Spleen (tissue), 11 donors: Measurements from ENCODE around the gene IMP4. TPM values are rescaled to one million over a fixed set of nuclear protein-coding genes. Genes with fewer than 3 reads are reported as not detected.

Source experiments
- DNase-seq: peaks from one replicate; pipeline ENCODE4 v3.0.0-alpha.2; 2020
- H3K27ac ChIP-seq, 8 donors: fragments of 200-600 bp; sonication (generic) in 7 of 8; 1 replicate in 4 of 8; 2 replicates in 4 of 8; pipeline versions ENCODE4 v1.5.0 to v1.8.0; 2016 to 2021; ENCODE audit warnings: inconsistent platforms in 4 of 8, mild to moderate bottlenecking in 4 of 8, moderate library complexity in 1 of 8
- H3K27me3 ChIP-seq, 7 donors: fragments of 200-600 bp; sonication (generic) in 6 of 7; replicated peaks in 1 of 7; 1 replicate in 4 of 7; 2 replicates in 3 of 7; pipeline versions ENCODE4 v1.5.0 to v1.8.0; 2016 to 2021; ENCODE audit warnings: inconsistent platforms in 3 of 7, mild to moderate bottlenecking in 1 of 7
- H3K36me3 ChIP-seq, 6 donors: fragments of 200-600 bp; sonication (generic) in 5 of 6; 1 replicate in 4 of 6; 2 replicates in 2 of 6; pipeline versions ENCODE4 v1.5.0 to v1.8.0; 2016 to 2021; ENCODE audit warnings: inconsistent platforms in 2 of 6
- H3K4me1 ChIP-seq, 6 donors: fragments of 200-600 bp; sonication (generic) in 5 of 6; 1 replicate in 3 of 6; 2 replicates in 3 of 6; pipeline versions ENCODE4 v1.5.0 to v1.8.0; 2016 to 2021; ENCODE audit warnings: inconsistent platforms in 3 of 6
- H3K4me3 ChIP-seq, 8 donors: fragments of 200-600 bp; sonication (generic) in 7 of 8; 1 replicate in 4 of 8; 2 replicates in 4 of 8; pipeline versions ENCODE4 v1.5.0 to v1.8.0; 2016 to 2021; ENCODE audit warnings: inconsistent platforms in 4 of 8, mild to moderate bottlenecking in 4 of 8, moderate library complexity in 2 of 8
- H3K9me3 ChIP-seq, 8 donors: fragments of 200-600 bp; sonication (generic) in 7 of 8; 1 replicate in 4 of 8; 2 replicates in 4 of 8; pipeline versions ENCODE4 v1.5.0 to v1.8.0; 2016 to 2021; ENCODE audit warnings: inconsistent platforms in 4 of 8
- POLR2A ChIP-seq, 3 donors: fragments of 450-650 bp; IDR thresholded peaks; one replicate each; pipeline ENCODE4 v1.5.1; 2017; ENCODE audit warnings: antibody characterized with exemption in 3 of 3, mild to moderate bottlenecking in 1 of 3
- POLR2AphosphoS5 ChIP-seq, 3 donors: sonication (generic); formaldehyde crosslinking; IDR thresholded peaks; one replicate each; pipeline ENCODE4 v1.5.1; 2017; ENCODE audit warnings: antibody characterized with exemption in 3 of 3
- WGBS, 5 donors: extraction: QIAGEN DNeasy Blood & Tissue Kit in 3 of 5; methylation state at CpG; one replicate each; pipeline versions ENCODE4 v1.1.5 to v1.1.7; 2013 to 2018; 5-methylcytosine and 5-hydroxymethylcytosine counted together
- intact Hi-C: fragments of 100-400 bp; cut with DNase I; formaldehyde crosslinking; loops from one replicate; pipeline ENCODE4 v1.15.0; 2023; ENCODE audit warnings: low total_unique reads
- polyA plus RNA-seq, 3 donors: library from polyadenylated mRNA; stranded (reverse); fragments of 200-250 nt; gene quantifications; one replicate each; pipeline ENCODE4 v1.2.1, GENCODE V29; 2013
- total RNA-seq, 7 donors: library from RNA; depleted of rRNA in 3 of 7; stranded (reverse); fragments of >200 nt in 3 of 7; fragmentation: NEBNext Ultra II Directional in 4 of 7; extraction: Animal tissue kit (Norgen Biotek cat#: 25700) in 4 of 7; gene quantifications; one replicate each; pipeline versions ENCODE4 v1.1.0 to v1.2.1, GENCODE V29; 2016 to 2021
- TF ChIP-seq, protein P1 (sequence below), 11 experiments: fragments of 200-600 bp in 7 of 11; fragments of 450-650 bp in 4 of 11; sonication (generic) in 4 of 11; IDR thresholded peaks in 8 of 11; conservative IDR thresholded peaks in 3 of 11; 1 replicate in 7 of 11; 2 replicates in 4 of 11; pipeline versions ENCODE4 v1.4.0 to v1.8.0; 2016 to 2021; ENCODE audit warnings: antibody characterized with exemption in 11 of 11, inconsistent platforms in 4 of 11, mild to moderate bottlenecking in 1 of 11
- donor health status: healthy with polysubstance abuse.
- donor health status: DM: no; HTN: no; CAD: no; lungs with moderate emphysema.
- donor health status: DM: no; HTN: no; CAD: no.
- donor health status: Bipolar disorder and iron deficiency.
- donor health status: healthy.
- donor health status: DM: no; HTN: no; CAD: no.
- donor health status: DM: yes; HTN: yes; CAD: no.

The IMP4 gene
- total and polyA plus RNA-seq, 10 donors = 50.2 to 85.0 (median 66.7) TPM

DNA sequence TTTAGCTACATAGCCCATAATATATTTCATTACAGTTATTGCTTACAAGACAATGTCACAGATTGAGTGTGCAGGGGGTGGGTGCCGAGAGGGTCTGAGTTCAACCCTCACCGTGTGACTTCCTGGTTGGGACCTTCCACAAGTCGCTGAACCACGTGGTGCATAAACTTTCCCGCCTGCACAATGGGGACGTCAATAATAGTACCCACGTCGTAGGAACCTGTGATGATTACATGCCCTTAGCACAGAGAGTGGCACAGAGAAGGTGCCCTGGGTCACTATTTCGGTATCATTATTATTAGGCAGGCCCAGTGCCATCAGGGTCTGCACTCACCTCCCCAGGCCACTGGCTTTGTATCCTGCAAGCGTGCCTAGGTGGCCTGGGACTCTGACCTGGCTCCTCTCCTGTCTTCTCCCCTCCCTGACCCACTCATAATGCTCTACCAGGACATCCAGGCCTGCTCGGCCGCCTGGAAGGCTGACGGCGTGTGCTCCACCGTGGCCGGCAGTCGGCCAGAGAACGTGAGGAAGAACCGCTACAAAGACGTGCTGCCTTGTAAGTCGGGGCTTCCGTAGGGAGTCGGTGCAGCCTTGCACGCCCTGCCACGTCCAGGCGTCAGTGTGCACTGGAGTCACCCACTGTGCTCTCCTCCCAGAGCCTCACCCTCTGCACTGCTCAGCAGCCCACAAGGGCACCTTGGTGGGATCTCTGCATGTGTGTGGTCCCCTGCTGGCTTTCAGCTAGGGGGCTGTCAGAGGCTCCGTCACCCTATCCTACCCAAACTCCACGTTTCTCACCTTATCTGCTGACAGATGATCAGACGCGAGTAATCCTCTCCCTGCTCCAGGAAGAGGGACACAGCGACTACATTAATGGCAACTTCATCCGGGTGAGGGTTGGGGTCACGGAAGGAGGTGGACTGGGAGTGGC, 16.0 kb downstream of the IMP4 start:
- Histone ChIP-seq H3K27me3 (no peaks in the 10 kb centered on the region), H3K27ac (no peak overlapping the region), H3K36me3 (peaks cover 0 to 11% (median 0%) of the 10 kb centered on the region in 6 donors), H3K4me3 (no peak overlapping the region), H3K9me3 (no peaks in the 10 kb centered on the region), H3K4me1 (peaks cover 0 to 32% (median 25%) of the 10 kb centered on the region in 6 donors)
- TF ChIP-seq, protein P1, sequence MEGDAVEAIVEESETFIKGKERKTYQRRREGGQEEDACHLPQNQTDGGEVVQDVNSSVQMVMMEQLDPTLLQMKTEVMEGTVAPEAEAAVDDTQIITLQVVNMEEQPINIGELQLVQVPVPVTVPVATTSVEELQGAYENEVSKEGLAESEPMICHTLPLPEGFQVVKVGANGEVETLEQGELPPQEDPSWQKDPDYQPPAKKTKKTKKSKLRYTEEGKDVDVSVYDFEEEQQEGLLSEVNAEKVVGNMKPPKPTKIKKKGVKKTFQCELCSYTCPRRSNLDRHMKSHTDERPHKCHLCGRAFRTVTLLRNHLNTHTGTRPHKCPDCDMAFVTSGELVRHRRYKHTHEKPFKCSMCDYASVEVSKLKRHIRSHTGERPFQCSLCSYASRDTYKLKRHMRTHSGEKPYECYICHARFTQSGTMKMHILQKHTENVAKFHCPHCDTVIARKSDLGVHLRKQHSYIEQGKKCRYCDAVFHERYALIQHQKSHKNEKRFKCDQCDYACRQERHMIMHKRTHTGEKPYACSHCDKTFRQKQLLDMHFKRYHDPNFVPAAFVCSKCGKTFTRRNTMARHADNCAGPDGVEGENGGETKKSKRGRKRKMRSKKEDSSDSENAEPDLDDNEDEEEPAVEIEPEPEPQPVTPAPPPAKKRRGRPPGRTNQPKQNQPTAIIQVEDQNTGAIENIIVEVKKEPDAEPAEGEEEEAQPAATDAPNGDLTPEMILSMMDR (IDR thresholded peaks at IDR 0.05 in 8 of 11, conservative IDR thresholded peaks at IDR 0.05 in 3 of 11) = no peak
- no peak for TF ChIP-seq POLR2AphosphoS5 (IDR thresholded peaks at IDR 0.05)
- intact Hi-C loops = no loop called here
- DNase-seq = no peak
- 94 to 96% (median 95%) methylated on average over 29 to 33 of the region's 33 CpGs for WGBS, 5 donors

GRCh38 chr2:130359466-130359865, 16.8 kb downstream of the IMP4 start:
- Histone ChIP-seq H3K4me1 (peaks cover 0 to 25% (median 21%) of the 10 kb centered on the region in 6 donors), H3K4me3 (no peak overlapping the region), H3K27me3 (no peaks in the 10 kb centered on the region), H3K9me3 (no peaks in the 10 kb centered on the region), H3K36me3 (peaks cover 0 to 17% (median 0%) of the 10 kb centered on the region in 6 donors), H3K27ac (no peak overlapping the region)
- DNase-seq = no peak
- TF ChIP-seq POLR2AphosphoS5 (IDR thresholded peaks at IDR 0.05) = no peak
- no peak for TF ChIP-seq POLR2A (IDR thresholded peaks at IDR 0.05)
- TF ChIP-seq, protein P1 (IDR thresholded peaks at IDR 0.05 in 8 of 11, conservative IDR thresholded peaks at IDR 0.05 in 3 of 11) = no peak
- intact Hi-C loops = no loop called here
- 76 to 88% (median 77%) methylated on average over 5 of the region's 5 CpGs for WGBS, 5 donors

DNA sequence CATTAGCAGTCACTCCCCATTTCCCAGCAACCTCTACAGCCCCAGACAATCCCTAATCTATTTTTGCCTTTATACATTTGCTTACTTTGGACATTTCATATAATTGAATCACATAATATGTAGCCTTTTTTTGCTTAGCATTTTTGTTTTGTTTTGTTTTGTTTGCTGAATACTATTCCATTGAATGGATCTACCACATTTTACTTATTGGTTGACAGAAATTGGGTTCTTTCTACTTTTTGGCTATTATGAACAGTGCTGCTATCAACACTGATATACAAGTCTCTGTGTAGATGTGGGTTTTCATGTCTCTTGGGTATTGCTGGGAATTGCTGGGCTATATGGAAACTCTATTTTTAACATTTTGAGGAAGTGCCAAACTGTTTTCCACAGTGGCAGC, 20.8 kb downstream of the IMP4 start:
- intact Hi-C loops = no loop called here

GRCh38 chr2:130365075-130365474, 22.4 kb downstream of the IMP4 start:
- Histone ChIP-seq H3K4me1 (peaks cover 2 to 18% (median 11%) of the 10 kb centered on the region in 6 donors), H3K27ac (no peak overlapping the region), H3K4me3 (no peak overlapping the region), H3K36me3 (peaks cover 0 to 14% (median 0%) of the 10 kb centered on the region in 6 donors), H3K9me3 (no peaks in the 10 kb centered on the region), H3K27me3 (no peaks in the 10 kb centered on the region)
- TF ChIP-seq POLR2AphosphoS5 (IDR thresholded peaks at IDR 0.05) (no peak), POLR2A (IDR thresholded peaks at IDR 0.05) (no peak)
- TF ChIP-seq, protein P1 (IDR thresholded peaks at IDR 0.05 in 8 of 11, conservative IDR thresholded peaks at IDR 0.05 in 3 of 11) = no peak
- WGBS, 5 donors = 69 to 86% (median 79%) methylated on average over 2 of the region's 2 CpGs
- intact Hi-C loops = no loop called here
- DNase-seq = no peak

More for the DNA sequence above, 20.8 kb downstream of the IMP4 start:
- Histone ChIP-seq H3K27me3 (no peaks in the 10 kb centered on the region), H3K4me1 (peaks cover 0 to 2% (median under 1%) of the 10 kb centered on the region in 6 donors), H3K36me3 (peaks cover 0 to 22% (median 0%) of the 10 kb centered on the region in 6 donors), H3K27ac (no peak overlapping the region), H3K4me3 (no peak overlapping the region), H3K9me3 (no peaks in the 10 kb centered on the region)
- DNase-seq = no peak
- TF ChIP-seq POLR2A (IDR thresholded peaks at IDR 0.05) (no peak), POLR2AphosphoS5 (IDR thresholded peaks at IDR 0.05) (no peak)
- TF ChIP-seq, protein P1 (IDR thresholded peaks at IDR 0.05 in 8 of 11, conservative IDR thresholded peaks at IDR 0.05 in 3 of 11) = no peak
